GM12878 (cell line): ENCODE measurements around the gene AGK.

Experiments
- CTCF ChIP-seq, 3 experiments: IDR thresholded peaks in 2 of 3; conservative IDR thresholded peaks in 1 of 3; 2 replicates each; pipeline ENCODE4 v1.5.1; 2011; ENCODE audit warnings: low read depth in 3 of 3, low read length in 3 of 3, mild to moderate bottlenecking in 3 of 3, control low read depth in 2 of 3, moderate library complexity in 2 of 3, inconsistent platforms in 1 of 3, mixed read lengths in 1 of 3; ENCODE audit not compliant: control insufficient read depth in 2 of 3, insufficient read depth in 1 of 3; ENCODE audit errors: extremely low read depth in 1 of 3
- DPF2 ChIP-seq: fragments of 450-650 bp; IDR thresholded peaks from 2 replicates; pipeline ENCODE4 v1.6.1; 2017; ENCODE audit warnings: mild to moderate bottlenecking
- EP300 ChIP-seq, 2 experiments: fragments of 150-350 bp in 1 of 2; IDR thresholded peaks; 2 replicates each; pipeline ENCODE4 v1.6.1; 2011 to 2012; ENCODE audit warnings: low read depth in 2 of 2, low read length in 2 of 2, borderline replicate concordance in 1 of 2, improper control_type of control experiment in 1 of 2, inconsistent platforms in 1 of 2; ENCODE audit not compliant: control insufficient read depth in 1 of 2
- EZH2 ChIP-seq: IDR thresholded peaks from 2 replicates; pipeline ENCODE4 v1.6.1; 2012; ENCODE audit warnings: low read depth, mild to moderate bottlenecking, control low read depth, inconsistent platforms, low read length, borderline replicate concordance; ENCODE audit not compliant: control insufficient read depth
- FOXK2 ChIP-seq: fragments of 450-650 bp; IDR thresholded peaks from 2 replicates; pipeline ENCODE4 v1.6.1; 2017; ENCODE audit warnings: mild to moderate bottlenecking, moderate library complexity
- HDAC2 ChIP-seq: fragments of 200-600 bp; sonication (generic); IDR thresholded peaks from 2 replicates; pipeline ENCODE4 v1.6.1; 2017
- HDAC6 ChIP-seq: fragments of 200-600 bp; sonication (generic); IDR thresholded peaks from one replicate; pipeline ENCODE4 v1.8.0; 2017; ENCODE audit warnings: antibody characterized with exemption; ENCODE audit not compliant: unreplicated experiment
- NBN ChIP-seq: fragments of 450-650 bp; IDR thresholded peaks from 2 replicates; pipeline ENCODE4 v1.6.1; 2016
- PAX8 ChIP-seq: fragments of 450-650 bp; IDR thresholded peaks from 2 replicates; pipeline ENCODE4 v1.6.1; 2017; ENCODE audit warnings: mild to moderate bottlenecking, moderate library complexity
- SREBF2 ChIP-seq: IDR thresholded peaks from 2 replicates; pipeline ENCODE4 v1.6.1; 2012; ENCODE audit warnings: mild to moderate bottlenecking, low read length
- TBL1XR1 ChIP-seq: IDR thresholded peaks from 2 replicates; pipeline ENCODE4 v1.6.1; 2012; ENCODE audit warnings: low read depth, low read length, improper control_type of control experiment

GRCh38 chr7:141525973-141526514, 25.2 kb upstream of the AGK start:
- TF ChIP-seq EP300 (IDR thresholded peaks at IDR 0.05; ENCODE audit: borderline replicate concordance in 1 of 2, control insufficient read depth in 1 of 2, low read depth in 2 of 2, low read length in 2 of 2) (no peak), SREBF2 (no peak), HDAC2 (no peak), DPF2 (no peak), FOXK2 (no peak), PAX8 (no peak), TBL1XR1 (no peak), EZH2 (no peak), CTCF (IDR thresholded peaks at IDR 0.05 in 2 of 3, conservative IDR thresholded peaks at IDR 0.05 in 1 of 3; ENCODE audit: control insufficient read depth in 2 of 3, extremely low read depth in 1 of 3, insufficient read depth in 1 of 3, low read depth in 3 of 3, low read length in 3 of 3) (no peak), HDAC6 (no peak), NBN (no peak)
